ENCODE measurements around the gene TOR3A.

TOR3A gene

GRCh38 chr1:179077396-179077795 lies 4.5 kb upstream of the TOR3A start:
- DNase-seq: no peak

GRCh38 chr1:179079113-179079761 lies 2.6 kb upstream of the TOR3A start:
- DNase-seq: peak; percentile 77

DNA sequence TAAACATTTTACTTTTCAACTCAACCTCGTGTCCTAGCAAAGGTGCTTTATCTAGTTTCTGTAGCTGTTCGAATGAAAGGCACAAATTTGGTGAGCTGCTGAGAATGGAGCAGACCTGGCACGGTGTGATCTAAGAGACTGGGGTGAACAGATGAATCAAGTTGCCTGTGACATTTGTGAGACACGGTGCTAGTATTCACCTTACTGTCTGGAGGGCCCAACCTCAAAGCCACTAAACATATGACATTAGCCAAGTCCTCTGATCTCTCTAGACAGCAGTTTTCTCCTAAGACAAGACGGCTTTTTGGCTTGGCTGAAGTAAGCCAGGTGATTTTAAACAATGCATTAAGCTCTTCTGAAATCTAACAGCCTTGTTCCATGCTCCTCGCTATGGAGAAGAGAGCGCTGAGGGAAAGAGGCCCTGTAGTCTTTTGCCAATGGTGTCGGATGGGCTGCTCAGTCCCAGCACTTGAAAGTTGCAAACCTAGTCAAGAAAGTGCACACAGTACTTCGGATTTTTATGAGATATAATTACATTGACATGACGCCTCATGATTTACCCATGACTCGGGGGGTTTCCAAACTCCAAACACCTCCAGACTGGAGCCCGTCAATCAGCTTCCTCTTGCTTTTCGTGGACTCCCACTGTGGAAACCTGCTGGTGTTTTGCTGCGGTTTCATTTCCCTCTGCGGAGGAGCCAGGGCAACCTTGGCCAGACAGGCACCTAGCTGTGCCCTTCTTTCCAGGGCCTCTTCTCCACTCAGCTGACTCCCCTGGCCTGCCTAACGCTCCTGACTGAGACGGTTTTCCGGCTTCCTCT lies 794 bp upstream of the TOR3A start:
- DNase-seq: no peak

DNA sequence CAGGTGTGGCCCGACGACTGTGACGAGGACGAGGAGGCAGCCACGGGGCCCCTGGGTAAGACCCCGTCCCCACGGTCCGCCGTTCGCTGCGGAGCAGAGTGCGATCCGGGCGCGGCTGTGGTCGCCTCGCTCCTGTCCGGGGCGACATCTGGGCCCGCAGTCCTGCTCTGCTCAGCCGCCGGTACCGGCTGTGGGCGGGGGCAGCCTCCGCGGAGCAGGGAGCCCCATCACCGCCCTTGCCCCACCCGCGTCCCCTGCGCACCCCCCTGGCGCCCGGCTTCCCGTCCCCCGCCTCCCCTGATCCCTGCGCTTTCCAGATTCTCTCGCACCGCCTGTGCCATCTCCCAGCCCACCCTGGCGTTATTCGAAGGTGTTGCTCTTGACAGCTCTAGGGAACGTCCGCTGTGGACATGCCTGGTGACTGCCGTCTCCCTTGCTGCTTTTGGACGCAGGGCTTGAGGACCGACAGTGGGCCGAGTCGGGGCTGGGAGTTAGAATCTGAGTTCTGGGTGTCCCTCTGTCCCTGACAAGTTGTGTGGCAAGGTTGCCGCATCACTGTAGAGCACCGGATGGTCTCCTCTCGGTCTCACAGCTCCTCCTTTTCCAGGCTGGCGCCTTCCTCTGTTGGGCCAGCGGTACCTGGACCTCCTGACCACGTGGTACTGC lies 596 bp downstream of the TOR3A start:
- peak; percentile 45 for DNase-seq

- DNase-seq: no peak
Measured at GRCh38 chr1:179082999-179083335, 1.1 kb downstream of the TOR3A start.

- DNase-seq: no peak
Measured at GRCh38 chr1:179083533-179083932, 1.7 kb downstream of the TOR3A start.

DNA sequence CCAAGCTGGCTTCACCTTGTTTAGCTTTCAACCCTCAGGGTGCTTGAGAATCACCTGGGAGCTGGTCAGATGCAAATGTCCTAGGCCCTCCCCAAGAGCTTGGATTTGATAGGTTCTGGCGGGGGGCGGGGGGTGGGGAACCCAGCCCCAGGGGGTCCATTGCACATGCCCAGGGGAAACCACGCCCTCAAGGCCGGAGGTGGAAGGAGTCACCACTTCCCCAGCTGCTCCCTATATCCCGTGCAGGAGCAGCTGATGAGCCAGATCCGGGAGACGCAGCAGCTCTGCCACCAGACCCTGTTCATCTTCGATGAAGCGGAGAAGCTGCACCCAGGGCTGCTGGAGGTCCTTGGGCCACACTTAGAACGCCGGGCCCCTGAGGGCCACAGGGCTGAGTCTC lies 5.8 kb downstream of the TOR3A start:
- no peak for DNase-seq

DNA sequence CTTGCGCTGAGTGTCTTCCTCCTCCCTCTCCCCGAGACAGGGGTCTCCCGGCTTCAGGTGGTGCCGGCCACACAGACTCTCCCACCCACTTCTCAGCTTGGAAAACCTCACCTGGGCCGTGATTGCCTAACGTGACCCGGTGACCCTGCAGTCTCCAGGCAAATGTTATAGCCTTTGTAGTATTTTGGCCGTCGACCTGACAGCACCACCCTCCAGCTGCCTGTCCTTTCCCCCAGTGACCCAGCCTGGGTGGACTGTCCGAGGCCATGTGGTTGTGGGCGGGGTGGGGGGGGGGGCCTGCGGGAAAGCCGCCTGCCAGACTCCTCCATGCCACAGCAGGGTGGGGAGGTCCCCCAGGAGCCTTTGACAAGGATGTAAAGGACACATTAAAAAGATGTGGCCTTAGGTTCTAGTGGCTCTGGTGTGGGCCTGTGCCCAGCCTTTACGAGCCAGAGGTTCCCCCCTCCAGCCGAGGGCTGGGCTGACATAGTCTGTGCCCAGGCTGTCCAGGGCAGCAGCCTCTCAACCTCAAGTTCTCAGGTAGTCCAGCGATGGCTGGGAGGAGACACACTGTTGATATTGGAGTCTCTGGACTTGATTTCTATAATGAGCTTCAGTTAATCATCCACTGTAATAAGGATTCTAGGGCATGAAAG lies 8.1 kb downstream of the TOR3A start:
- no peak for DNase-seq

DNA sequence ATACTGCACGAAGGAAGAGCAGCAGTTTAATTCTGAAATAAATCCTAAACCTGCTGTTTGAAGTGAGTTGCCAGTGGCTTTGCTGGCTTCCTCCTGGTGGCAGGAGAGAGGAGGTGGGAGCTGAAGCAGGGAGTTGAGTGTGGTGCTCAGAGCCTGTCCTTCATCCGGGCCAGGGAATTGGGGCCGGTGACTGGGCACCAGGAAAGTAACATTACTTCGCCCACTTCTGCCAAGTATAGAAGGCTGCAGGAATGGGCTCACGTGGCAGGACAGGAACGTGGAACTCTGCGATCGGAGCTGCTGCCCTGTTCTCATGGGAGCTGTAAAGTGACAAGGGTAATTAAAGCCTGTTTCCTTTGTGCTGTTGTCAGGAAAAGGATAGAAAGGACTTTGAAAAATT lies 8.7 kb downstream of the TOR3A start:
- no peak for DNase-seq

GRCh38 chr1:179090923-179091322 lies 9.1 kb downstream of the TOR3A start:
- no peak for DNase-seq

DNA sequence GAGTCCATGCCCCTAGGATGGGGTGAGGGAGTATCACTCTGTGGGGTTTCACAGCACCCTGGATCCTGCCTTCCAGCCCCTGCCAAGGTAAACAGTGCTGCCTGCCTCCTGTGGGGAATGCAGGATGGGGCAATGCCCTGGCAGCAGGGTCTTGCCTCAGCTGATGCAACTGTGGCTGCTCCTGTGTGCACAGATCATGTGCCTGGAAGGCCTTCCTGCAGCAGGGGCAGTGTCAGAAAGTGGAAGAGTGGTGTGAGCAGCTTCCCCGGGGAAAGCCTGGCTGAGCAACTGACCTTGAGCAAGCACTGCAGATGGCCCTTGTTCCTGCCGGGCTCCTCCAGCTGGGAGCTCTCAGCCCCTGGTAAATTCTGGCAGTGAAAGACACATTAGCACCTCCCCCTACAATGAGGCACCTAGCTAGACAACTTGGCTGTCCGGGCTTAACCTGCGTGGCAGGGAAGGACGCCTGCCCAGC lies 9.9 kb downstream of the TOR3A start:
- DNase-seq: no peak

GRCh38 chr1:179092896-179093461 lies 11.1 kb downstream of the TOR3A start:
- DNase-seq: no peak

- DNase-seq: no peak
Measured at GRCh38 chr1:179094818-179095217, 12.9 kb downstream of the TOR3A start.

DNA sequence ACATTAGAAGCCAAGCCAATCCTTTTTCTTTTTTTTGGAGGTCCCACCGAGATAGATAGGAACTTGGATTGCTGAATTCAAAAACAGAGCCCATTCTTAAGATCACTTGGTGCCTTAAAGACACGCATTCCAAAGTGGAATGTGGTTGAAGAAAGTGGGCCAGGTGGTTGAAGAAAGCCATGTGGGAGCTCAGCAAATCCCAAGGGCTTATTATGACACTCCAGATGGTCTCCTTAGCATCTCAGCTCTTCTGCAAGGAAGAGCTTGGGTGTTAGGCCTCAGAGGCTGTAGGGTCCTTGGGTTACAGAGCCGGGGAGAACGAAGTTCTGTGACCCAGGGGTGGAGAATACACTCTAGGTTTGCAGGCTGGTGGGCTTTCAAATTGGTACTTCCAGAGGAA lies 13.5 kb downstream of the TOR3A start:
- peak; percentile 46 for DNase-seq

GRCh38 chr1:179095924-179096323 lies 14.1 kb downstream of the TOR3A start:
- no peak for DNase-seq

- no peak for DNase-seq
Measured at GRCh38 chr1:179099891-179100290, 18.0 kb downstream of the TOR3A start.

- no peak for DNase-seq
Measured at GRCh38 chr1:179101566-179101965, 19.7 kb downstream of the TOR3A start.

DNA sequence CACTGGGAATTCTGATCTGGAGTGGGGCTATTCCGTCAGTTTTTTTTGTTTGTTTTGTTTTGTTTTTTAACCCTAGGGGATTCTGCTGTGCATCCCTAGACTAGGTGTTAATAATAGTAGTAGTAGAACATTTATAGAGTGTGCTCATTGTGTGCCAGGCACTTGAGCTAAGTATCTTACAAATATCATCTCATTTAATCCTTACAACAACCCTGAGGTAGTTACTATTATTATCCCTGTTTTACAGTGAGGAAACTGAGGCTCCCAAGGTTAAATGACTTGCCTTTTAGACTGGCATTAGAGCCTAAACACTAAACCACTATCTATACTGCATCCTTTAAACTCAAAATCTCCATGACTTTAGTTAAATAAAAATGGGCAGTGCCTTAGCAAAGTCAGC lies 22.1 kb downstream of the TOR3A start:
- DNase-seq: no peak

DNA sequence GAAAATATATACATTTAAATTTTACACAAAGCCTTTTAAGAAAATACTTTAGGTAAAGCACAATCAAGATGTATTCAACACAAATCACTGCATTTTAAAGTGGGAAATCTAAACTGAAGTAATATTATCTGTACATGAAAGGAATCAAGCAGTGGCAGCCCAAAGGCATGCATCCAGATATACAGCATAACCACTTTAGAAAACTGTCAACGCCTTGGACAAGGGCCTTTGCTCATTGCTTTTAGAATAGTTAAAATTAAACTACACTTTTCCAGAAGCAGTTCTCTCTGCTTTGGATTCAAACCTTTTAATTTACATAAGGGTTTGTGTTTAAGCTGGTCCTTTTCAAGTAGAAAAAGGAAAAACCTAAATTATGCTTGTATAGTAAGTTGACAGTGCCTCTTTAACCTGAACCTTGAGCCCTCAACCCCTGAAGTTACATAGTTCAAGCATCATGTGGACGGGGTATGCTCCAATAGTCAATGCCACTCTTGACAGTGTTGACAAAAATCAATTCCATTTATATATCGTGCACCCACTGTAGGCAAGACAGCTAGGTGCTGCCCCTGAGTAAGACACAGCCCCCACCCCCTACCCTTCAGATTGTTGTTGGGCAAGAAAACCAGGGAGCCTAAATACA lies 22.9 kb downstream of the TOR3A start:
- no peak for DNase-seq

- DNase-seq: peak; percentile 39
Measured at GRCh38 chr1:179105393-179105792, 23.5 kb downstream of the TOR3A start.

DNA sequence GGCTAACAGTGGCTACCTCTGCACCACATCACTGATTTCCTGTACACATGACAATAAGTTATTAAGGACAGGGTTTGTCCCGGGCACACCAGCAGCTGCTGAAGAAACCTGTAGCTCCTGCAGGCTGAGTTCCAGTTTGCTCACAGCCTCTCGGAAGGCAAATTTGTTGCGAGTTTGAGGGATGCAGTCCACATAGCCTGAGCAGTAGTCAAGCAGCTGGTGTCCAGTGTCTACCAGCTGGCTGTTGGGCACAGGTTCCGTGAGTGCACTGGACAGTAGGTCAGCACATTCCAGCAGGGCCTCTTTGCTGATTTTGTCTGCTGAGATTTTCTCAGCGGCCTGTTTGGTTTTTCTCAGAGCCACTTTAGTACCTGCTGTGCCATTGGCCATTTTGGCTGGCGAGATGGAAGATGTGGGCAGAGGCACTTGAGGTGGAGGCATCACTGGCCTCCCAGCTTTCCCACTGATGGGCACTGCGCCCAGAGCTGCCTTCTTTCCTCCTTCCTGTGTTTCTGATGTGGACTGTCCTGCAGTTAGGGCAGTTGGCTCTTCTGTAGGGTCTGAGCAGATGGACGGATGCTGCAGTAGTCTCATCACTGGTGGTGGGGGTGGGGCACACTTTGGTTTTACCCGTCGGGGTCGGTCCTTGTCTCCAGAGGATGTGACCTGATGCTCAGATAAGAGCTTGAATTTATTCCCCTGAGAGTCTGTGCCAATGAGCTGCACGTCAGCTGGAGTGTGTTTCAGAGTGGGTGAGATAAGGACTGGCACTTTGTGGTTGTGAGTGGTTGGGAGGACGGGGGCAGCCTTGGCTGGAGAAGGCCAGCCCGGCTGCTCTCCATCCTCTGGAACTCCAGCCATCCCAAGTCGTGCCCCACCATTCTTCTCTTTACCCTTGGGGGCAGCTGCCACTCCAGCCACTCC lies 26.1 kb downstream of the TOR3A start:
- DNase-seq: no peak

- DNase-seq: no peak
Measured at GRCh38 chr1:179108644-179109043, 26.8 kb downstream of the TOR3A start.

Data from NCI-H2171 treated with DMSO at 0.1 percent for 48 hours (cell line).